ENCODE measurements around the gene RNF34.

Gene RNF34

DNA sequence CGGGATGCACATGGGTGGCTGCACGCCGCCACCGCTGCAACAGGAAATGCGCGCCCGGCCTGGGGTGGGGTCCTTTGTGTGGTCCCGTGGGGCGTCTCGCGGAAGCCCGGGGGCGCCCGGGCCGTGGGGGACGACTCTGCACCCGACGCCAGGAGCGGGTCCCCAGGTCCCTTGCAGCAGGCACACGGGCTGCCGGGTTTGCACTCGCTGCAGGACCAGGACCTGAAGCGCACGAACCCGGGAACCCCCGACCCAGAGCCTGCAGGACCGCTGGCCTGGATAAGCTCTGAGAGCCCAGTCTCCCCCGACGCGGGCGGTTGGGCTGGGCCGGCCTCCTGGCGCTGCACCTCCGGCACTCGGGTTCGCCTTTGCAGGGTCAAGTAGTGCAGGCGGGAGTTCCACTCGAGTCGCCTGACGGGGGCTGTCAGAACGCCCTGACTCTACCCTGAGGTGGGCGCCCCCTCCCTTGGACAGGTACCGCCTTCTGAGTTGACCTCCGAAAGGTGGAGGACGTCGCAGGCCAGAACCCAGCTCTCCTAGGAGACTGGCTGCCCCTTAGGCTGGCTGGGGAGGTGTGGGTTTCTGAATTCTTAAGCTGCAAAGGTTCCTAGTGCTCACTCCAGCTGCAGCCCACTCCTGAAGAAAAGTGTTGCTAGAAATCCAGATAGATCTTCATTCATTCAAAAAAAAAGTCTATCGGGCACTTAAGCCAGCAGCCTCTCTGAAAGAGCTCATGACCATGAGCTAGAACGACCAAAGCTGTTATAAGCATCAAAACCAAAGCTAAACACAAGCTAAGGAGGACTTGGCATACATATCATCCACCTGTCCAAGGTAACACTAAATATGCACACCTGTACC, 68.0 kb downstream of the RNF34 start:
- DNase-seq = peak; percentile 21

DNA sequence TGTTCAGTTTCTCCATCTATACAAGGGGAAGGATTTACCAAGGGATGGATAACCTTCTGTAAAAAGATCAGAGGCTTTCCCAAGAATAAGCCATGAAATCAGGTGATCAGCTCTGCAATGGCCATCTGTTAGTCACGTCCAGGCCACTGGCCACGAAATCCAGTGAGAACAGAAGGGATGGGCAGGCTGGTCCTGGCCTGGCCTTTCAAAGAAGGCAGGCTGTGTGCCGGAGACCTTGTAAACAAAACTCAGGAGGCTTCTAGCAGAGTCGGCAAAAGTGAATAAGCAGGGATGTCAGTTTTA, 68.5 kb downstream of the RNF34 start:
- no peak for DNase-seq

- DNase-seq = no peak
These were observed 70.8 kb downstream of the RNF34 start for GRCh38 chr12:121470751-121471150.

GRCh38 chr12:121472150-121472905, 72.4 kb downstream of the RNF34 start:
- DNase-seq = no peak
